ENCODE data around the gene TM6SF1.
"Not testable (repeated sequence)": the region's sequence is repeated elsewhere in the genome, so short reads cannot be mapped to it uniquely, and the experiment has no call there.

TM6SF1 gene

GRCh38 chr15:83090465-83090864 lies 17.0 kb upstream of the TM6SF1 start:
- no peak for DNase-seq

- DNase-seq: not testable (repeated sequence)
Measured at GRCh38 chr15:83091965-83092308, 15.5 kb upstream of the TM6SF1 start.

GRCh38 chr15:83092309-83092976 lies 15.0 kb upstream of the TM6SF1 start:
- DNase-seq: no peak

- no peak for DNase-seq
Measured at GRCh38 chr15:83094583-83094982, 12.9 kb upstream of the TM6SF1 start.

GRCh38 chr15:83098079-83098478 lies 9.4 kb upstream of the TM6SF1 start:
- no peak for DNase-seq

GRCh38 chr15:83099290-83099689 lies 8.2 kb upstream of the TM6SF1 start:
- DNase-seq: no peak

GRCh38 chr15:83100097-83100646 lies 7.3 kb upstream of the TM6SF1 start:
- DNase-seq: no peak

- DNase-seq: no peak
Measured at GRCh38 chr15:83102346-83102745, 5.1 kb upstream of the TM6SF1 start.

GRCh38 chr15:83104141-83104540 lies 3.3 kb upstream of the TM6SF1 start:
- no peak for DNase-seq

- no peak for DNase-seq
Measured at GRCh38 chr15:83105440-83105839, 2.0 kb upstream of the TM6SF1 start.

- no peak for DNase-seq
Measured at GRCh38 chr15:83107841-83108181, 366 bp downstream of the TM6SF1 start.

- DNase-seq: no peak
Measured at GRCh38 chr15:83108266-83109219, 1.1 kb downstream of the TM6SF1 start.

- no peak for DNase-seq
Measured at GRCh38 chr15:83109532-83109931, 2.1 kb downstream of the TM6SF1 start.

GRCh38 chr15:83110381-83110780 lies 2.9 kb downstream of the TM6SF1 start:
- DNase-seq: no peak

- DNase-seq: no peak
Measured at GRCh38 chr15:83111149-83111548, 3.7 kb downstream of the TM6SF1 start.

GRCh38 chr15:83112233-83112955 lies 4.9 kb downstream of the TM6SF1 start:
- no peak for DNase-seq

GRCh38 chr15:83112956-83113299 lies 5.5 kb downstream of the TM6SF1 start:
- DNase-seq: no peak

- DNase-seq: no peak
Measured at GRCh38 chr15:83113881-83114674, 6.6 kb downstream of the TM6SF1 start.

GRCh38 chr15:83114856-83115255 lies 7.4 kb downstream of the TM6SF1 start:
- no peak for DNase-seq

- DNase-seq: no peak
Measured at GRCh38 chr15:83115410-83115809, 8.0 kb downstream of the TM6SF1 start.

- no peak for DNase-seq
Measured at GRCh38 chr15:83115831-83116565, 8.6 kb downstream of the TM6SF1 start.

- no peak for DNase-seq
Measured at GRCh38 chr15:83118291-83118827, 10.9 kb downstream of the TM6SF1 start.

All from stimulated activated CD4-positive, alpha-beta T cell treated with anti-CD3 and anti-CD28 coated beads, Interleukin-12 subunit alpha, Interleukin-12 subunit beta, amount 100 ng/mL, for 4 hours (primary cell).